Dermis microvascular lymphatic vessel endothelial cell (primary cell): ENCODE results near the gene ASB17. TPM values are rescaled to one million over a fixed set of nuclear protein-coding genes. Genes with fewer than 3 reads are reported as not detected.
A peak's percentile ranks its signal among the peaks of the same experiment; 100 is the strongest.

Experiments used
- DNase-seq, 2 donors: peaks; one replicate each; pipeline versions ENCODE4 v3.0.0 to v3.0.0-alpha.2; 2010; ENCODE audit warnings: low read depth in 2 of 2
- total RNA-seq: library from RNA; depleted of rRNA; stranded (reverse); fragments of >200 nt; gene quantifications from 2 replicates; pipeline ENCODE4 v1.2.1, GENCODE V29; 2014

Gene ASB17, protein sequence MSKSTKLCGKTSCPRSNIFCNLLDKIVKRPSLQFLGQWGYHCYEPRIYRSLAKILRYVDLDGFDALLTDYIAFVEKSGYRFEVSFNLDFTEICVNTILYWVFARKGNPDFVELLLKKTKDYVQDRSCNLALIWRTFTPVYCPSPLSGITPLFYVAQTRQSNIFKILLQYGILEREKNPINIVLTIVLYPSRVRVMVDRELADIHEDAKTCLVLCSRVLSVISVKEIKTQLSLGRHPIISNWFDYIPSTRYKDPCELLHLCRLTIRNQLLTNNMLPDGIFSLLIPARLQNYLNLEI
- not detected in 2 replicates for total RNA-seq

- DNase-seq, result no peak
Measured at GRCh38 chr1:75932304-75932703, at the start of gene ASB17. Gene ASB17 (minus strand): TSS chr1:75932404. CDS start chr1:75932291, 113 bp downstream.

GRCh38 chr1:75980972-75981897 is 49.0 kb upstream of the ASB17 start:
- DNase-seq, result no peak

DNA sequence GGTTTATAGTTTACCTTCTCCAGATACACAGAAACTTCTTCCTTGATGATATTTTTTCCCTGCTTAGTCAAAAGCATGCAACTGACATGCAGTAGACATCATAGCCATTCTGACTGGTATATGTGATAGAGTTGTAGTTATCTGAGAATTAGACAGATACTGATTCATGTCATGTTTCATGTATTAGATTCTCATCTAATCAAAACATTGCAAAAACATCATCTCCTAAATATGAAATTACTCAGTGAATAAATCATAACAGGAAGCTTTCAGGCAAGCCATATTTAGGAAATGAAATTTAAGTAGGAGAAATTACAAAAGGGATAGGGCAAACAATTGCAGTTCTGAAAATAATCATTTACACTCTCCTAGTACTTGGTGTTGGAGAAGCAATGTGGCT is 38.4 kb upstream of the ASB17 start:
- no peak for DNase-seq

DNA sequence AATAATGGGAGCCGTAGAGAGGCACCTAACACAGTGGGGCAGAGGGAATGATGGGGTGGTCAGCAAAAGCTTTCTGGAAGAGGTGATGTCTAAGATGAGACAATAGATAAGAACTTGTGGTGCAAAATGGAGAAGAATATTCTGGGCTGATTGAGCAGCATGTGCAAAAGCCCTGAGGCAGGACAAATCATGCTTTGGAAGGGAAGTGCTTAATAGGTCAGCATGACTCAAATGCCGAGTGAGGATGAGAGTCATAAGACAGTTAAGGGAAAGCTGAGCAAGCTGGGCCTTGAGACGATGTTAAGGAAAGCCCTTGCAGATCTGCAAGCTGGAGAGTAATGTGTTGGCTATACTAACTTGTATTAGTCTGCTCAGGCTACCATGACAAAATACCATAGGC is 37.3 kb upstream of the ASB17 start:
- DNase-seq, result peak in 1 of 2 donors; percentile 2

DNA sequence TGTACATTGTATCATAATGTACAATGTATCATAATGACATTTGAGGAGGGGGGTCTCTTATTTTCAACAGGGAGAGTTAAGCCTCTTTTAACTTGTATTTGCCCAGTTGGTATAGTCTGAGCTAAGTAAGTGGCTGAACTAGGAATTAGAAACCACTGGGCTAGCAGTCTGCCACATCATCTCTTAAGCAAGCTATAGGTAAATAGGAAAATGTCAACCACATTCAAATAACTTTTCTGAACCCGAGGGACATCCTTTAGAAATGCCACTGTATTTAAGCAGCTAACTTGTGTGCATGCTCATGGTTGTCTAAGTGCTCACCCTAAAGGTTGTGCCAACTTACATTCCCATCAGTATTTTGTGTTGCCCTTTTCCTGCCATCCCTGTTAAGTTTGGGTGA is 35.5 kb upstream of the ASB17 start:
- no peak for DNase-seq

GRCh38 chr1:75964760-75965408 is 32.7 kb upstream of the ASB17 start:
- no peak for DNase-seq

GRCh38 chr1:75964110-75964759 is 32.0 kb upstream of the ASB17 start:
- DNase-seq, result peak in 1 of 2 donors; percentile 37

- DNase-seq, result no peak
Measured at GRCh38 chr1:75954586-75954985, 22.4 kb upstream of the ASB17 start.

- DNase-seq, result no peak
Measured at GRCh38 chr1:75953461-75953860, 21.3 kb upstream of the ASB17 start.

GRCh38 chr1:75952016-75952415 is 19.8 kb upstream of the ASB17 start:
- DNase-seq, result no peak

DNA sequence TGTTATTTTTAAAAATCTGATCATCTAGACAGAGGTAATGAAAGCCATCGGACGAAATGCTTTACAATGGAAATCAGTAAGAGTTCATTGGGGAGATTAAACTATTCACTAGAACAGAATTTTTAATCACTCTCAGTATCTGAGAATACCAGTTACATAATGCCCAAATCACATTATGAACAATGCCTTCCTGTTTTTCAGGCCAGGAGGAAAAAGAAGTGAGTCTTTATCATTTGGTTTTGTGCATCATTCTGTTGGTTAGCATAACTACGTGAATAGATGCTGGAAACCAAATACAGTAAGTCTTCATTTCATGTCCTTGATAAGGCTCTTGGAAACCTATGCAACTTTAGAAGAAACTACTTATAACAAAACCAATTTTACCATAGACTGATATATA is 18.0 kb upstream of the ASB17 start:
- DNase-seq, result no peak

- DNase-seq, result peak; percentile 30 to 71
Measured at GRCh38 chr1:75943037-75943436, 10.8 kb upstream of the ASB17 start.

DNA sequence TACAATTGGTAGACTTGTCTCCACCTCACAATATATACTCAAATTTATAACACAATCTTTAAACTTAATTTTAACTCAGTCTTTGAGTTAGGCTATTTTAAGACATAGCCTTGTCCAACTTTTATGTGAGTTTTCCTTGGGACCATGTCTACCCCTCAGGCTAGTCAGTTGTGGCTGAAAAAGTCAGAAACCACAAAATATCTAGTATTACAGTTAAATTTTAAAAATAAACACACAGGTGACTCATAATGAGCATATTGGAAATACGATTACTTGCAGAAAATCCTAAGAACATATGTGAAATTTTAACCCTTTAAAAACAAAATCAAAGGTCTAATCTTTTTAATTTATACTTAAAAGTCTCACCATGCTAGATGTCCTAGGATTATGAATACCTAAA is 4.8 kb upstream of the ASB17 start:
- no peak for DNase-seq

DNA sequence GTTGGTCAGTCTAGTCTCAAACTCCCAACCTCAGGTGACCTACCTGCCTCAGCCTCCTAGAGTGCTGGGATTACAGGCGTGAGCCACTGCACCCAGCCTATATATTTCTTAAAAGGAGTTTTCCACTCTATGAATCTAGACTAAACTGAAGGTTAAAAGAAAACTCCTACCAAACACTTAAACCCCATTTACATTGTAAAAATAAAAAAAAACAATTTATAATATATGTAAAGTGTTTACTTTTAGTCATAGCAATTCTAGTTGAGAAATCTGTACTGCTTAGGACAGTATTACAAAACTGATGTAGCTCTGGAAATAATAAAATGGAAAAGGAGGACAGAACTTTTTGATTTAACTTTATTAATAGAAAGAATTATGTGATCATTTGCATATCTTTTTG is 9.5 kb downstream of the ASB17 start:
- no peak for DNase-seq

- DNase-seq, result no peak
Measured at GRCh38 chr1:75916834-75917233, 15.4 kb downstream of the ASB17 start.

- DNase-seq, result peak; percentile 17 to 57
Measured at GRCh38 chr1:75908717-75909152, 23.5 kb downstream of the ASB17 start.

GRCh38 chr1:75901371-75901770 is 30.8 kb downstream of the ASB17 start:
- no peak for DNase-seq

GRCh38 chr1:75884437-75884836 is 47.8 kb downstream of the ASB17 start:
- no peak for DNase-seq

DNA sequence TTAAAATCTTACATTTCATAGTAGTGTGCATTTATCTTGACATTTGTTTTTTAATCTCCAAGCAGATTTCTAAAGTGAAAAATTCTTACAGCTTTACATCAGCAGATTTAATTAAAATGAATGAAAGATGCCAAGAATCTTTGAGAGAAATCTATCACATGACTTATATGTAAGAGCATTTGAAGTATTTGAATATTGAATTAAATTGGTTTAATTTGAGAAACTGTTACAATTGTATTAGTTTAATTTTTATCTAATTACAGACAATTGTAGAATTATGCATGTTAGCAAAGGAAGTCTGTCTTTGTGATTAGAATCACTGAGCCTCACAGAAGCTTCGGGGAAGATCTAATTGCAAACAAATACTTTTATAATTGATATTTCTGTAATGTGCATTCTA is 52.2 kb downstream of the ASB17 start:
- no peak for DNase-seq

- no peak for DNase-seq
Measured at GRCh38 chr1:75870951-75871350, 61.3 kb downstream of the ASB17 start.
